IMR-90 (cell line): ENCODE results near the gene FUS. TPM values are rescaled to one million over a fixed set of nuclear protein-coding genes. Genes with fewer than 3 reads are reported as not detected.

Source experiments
- ATAC-seq: fragments of 200-7000 bp; cut with Tn5 transposase; 2 replicates; pipeline ENCODE4 v1.9.1; 2020; ENCODE audit warnings: low read depth, mild to moderate bottlenecking, moderate library complexity
- BruUV-seq: library from RNA; stranded (reverse); fragments of 400-500 nt; replicated peaks from 2 replicates; lab custom pipeline; 2021; lab: Mats Ljungman, UMichigan
- CTCF ChIA-PET: fragments of 300-600 bp; formaldehyde crosslinking; extraction: SDS; loops from one replicate; lab custom pipeline; 2021; ENCODE audit warnings: antibody characterized with exemption; lab: Yijun Ruan, JAX
- POLR2A ChIA-PET: fragments of 300-600 bp; sonication (Branson Sonifier 250); formaldehyde crosslinking; loops from one replicate; lab custom pipeline; 2022; ENCODE audit warnings: antibody characterized with exemption; ENCODE audit not compliant: unreplicated experiment; lab: Charles Lee
- DNase-seq: peaks from one replicate; pipeline ENCODE4 v3.0.0; 2013
- H2AFZ ChIP-seq: replicated peaks from 2 replicates; pipeline ENCODE3; 2013; ENCODE audit warnings: low read length, mild to moderate bottlenecking; ENCODE audit not compliant: poor library complexity
- H2AK5ac ChIP-seq: 2 replicates; pipeline ENCODE4 v1.6.1; 2013; ENCODE audit warnings: low read depth, low read length, inconsistent platforms
- H2AK9ac ChIP-seq: replicated peaks from 2 replicates; pipeline ENCODE3; 2013; ENCODE audit warnings: mild to moderate bottlenecking, low read depth, low read length, moderate library complexity; ENCODE audit not compliant: poor library complexity
- H2BK120ac ChIP-seq: 2 replicates; pipeline ENCODE4 v1.6.1; 2013; ENCODE audit warnings: low read depth, low read length, inconsistent platforms
- H2BK15ac ChIP-seq: 3 replicates; pipeline ENCODE4 v1.6.1; 2013; ENCODE audit warnings: low read depth, low read length, inconsistent platforms
- H2BK20ac ChIP-seq: 2 replicates; pipeline ENCODE4 v1.6.1; 2013; ENCODE audit warnings: low read depth, mild to moderate bottlenecking, inconsistent platforms, low read length, moderate library complexity
- H2BK5ac ChIP-seq: 2 replicates; pipeline ENCODE4 v1.6.1; 2013; ENCODE audit warnings: mild to moderate bottlenecking, low read depth, low read length, inconsistent platforms; ENCODE audit not compliant: poor library complexity, severe bottlenecking
- H3K14ac ChIP-seq: replicated peaks from 2 replicates; pipeline ENCODE4 v1.6.1; 2013; ENCODE audit warnings: low read depth, low read length, inconsistent platforms
- H3K18ac ChIP-seq: 2 replicates; pipeline ENCODE4 v1.6.1; 2013; ENCODE audit warnings: low read depth, low read length, control low read depth
- H3K23ac ChIP-seq: 2 replicates; pipeline ENCODE4 v1.6.1; 2013; ENCODE audit warnings: low read depth, low read length, inconsistent platforms
- H3K27ac ChIP-seq: 2 replicates; pipeline ENCODE4 v1.5.1; 2013; ENCODE audit warnings: mild to moderate bottlenecking, control low read depth, low read length; ENCODE audit not compliant: insufficient read depth
- H3K27me3 ChIP-seq: 2 replicates; pipeline ENCODE4 v1.6.1; 2013; ENCODE audit warnings: low read length; ENCODE audit not compliant: control insufficient read depth, insufficient read depth
- H3K36me3 ChIP-seq: 2 replicates; pipeline ENCODE4 v1.6.1; 2013; ENCODE audit warnings: low read length, mixed read lengths; ENCODE audit not compliant: control insufficient read depth, insufficient read depth
- H3K4ac ChIP-seq: 2 replicates; pipeline ENCODE4 v1.6.1; 2013; ENCODE audit warnings: low read depth, low read length, inconsistent platforms
- H3K4me1 ChIP-seq: 2 replicates; pipeline ENCODE4 v1.6.1; 2013; ENCODE audit warnings: low read length, mixed read lengths; ENCODE audit not compliant: control insufficient read depth, insufficient read depth
- H3K4me2 ChIP-seq: 2 replicates; pipeline ENCODE4 v1.6.1; 2013; ENCODE audit warnings: low read depth, mild to moderate bottlenecking, control low read depth, low read length, moderate library complexity
- H3K4me3 ChIP-seq: 2 replicates; pipeline ENCODE4 v1.5.1; 2013; ENCODE audit warnings: low read depth, mild to moderate bottlenecking, control low read depth, low read length, moderate library complexity; ENCODE audit not compliant: insufficient read depth
- H3K56ac ChIP-seq: 2 replicates; pipeline ENCODE4 v1.6.1; 2013; ENCODE audit warnings: low read length, inconsistent platforms; ENCODE audit not compliant: insufficient read depth; ENCODE audit errors: extremely low read depth
- H3K79me1 ChIP-seq, 2 experiments: 2 replicates each; pipeline ENCODE4 v1.6.1; 2013; ENCODE audit warnings: low read length in 2 of 2, inconsistent platforms in 1 of 2, low read depth in 1 of 2
- H3K9ac ChIP-seq: 2 replicates; pipeline ENCODE4 v1.6.1; 2013; ENCODE audit warnings: low read depth, low read length, control low read depth
- H3K9me1 ChIP-seq: 2 replicates; pipeline ENCODE4 v1.6.1; 2013; ENCODE audit warnings: low read length, inconsistent platforms; ENCODE audit not compliant: insufficient read depth
- H3K9me3 ChIP-seq: 2 replicates; pipeline ENCODE4 v1.6.1; 2013; ENCODE audit warnings: low read length; ENCODE audit not compliant: control insufficient read depth, insufficient read depth
- H4K20me1 ChIP-seq: 2 replicates; pipeline ENCODE4 v1.6.1; 2013; ENCODE audit warnings: low read length, inconsistent platforms; ENCODE audit not compliant: insufficient read depth
- H4K5ac ChIP-seq: 2 replicates; pipeline ENCODE4 v1.6.1; 2013; ENCODE audit warnings: mild to moderate bottlenecking, low read depth, low read length, control low read depth
- H4K8ac ChIP-seq, 2 experiments: 2 replicates each; pipeline ENCODE4 v1.6.1; 2013; ENCODE audit warnings: low read depth in 2 of 2, low read length in 2 of 2, control low read depth in 1 of 2, inconsistent platforms in 1 of 2
- H4K91ac ChIP-seq: 2 replicates; pipeline ENCODE4 v1.6.1; 2013; ENCODE audit warnings: low read depth, low read length, inconsistent platforms; ENCODE audit not compliant: insufficient read depth
- CEBPB ChIP-seq: IDR thresholded peaks from 2 replicates; pipeline ENCODE4 v1.6.1; 2012; ENCODE audit warnings: low read depth, low read length, improper control_type of control experiment
- CHD1 ChIP-seq: IDR thresholded peaks from 2 replicates; pipeline ENCODE4 v1.6.1; 2012; ENCODE audit warnings: low read depth, low read length, improper control_type of control experiment
- CTCF ChIP-seq: conservative IDR thresholded peaks from 2 replicates; pipeline ENCODE4 v1.5.1; 2012; ENCODE audit warnings: mild to moderate bottlenecking, low read depth, low read length, improper control_type of control experiment
- MAFK ChIP-seq: IDR thresholded peaks from 2 replicates; pipeline ENCODE4 v1.6.1; 2012; ENCODE audit warnings: low read depth, low read length, improper control_type of control experiment
- MAZ ChIP-seq: IDR thresholded peaks from 2 replicates; pipeline ENCODE4 v1.6.1; 2012; ENCODE audit warnings: low read depth, mild to moderate bottlenecking, low read length, improper control_type of control experiment, moderate library complexity, borderline replicate concordance
- MXI1 ChIP-seq: IDR thresholded peaks from 2 replicates; pipeline ENCODE4 v1.6.1; 2012; ENCODE audit warnings: low read depth, mild to moderate bottlenecking, low read length, moderate library complexity, borderline replicate concordance
- NFE2L2 ChIP-seq: fragments of 150-350 bp; IDR thresholded peaks from 2 replicates; pipeline ENCODE4 v1.6.1; 2016; ENCODE audit warnings: low read depth, mild to moderate bottlenecking, low read length
- POLR2A ChIP-seq: IDR thresholded peaks from 2 replicates; pipeline ENCODE4 v1.6.1; 2012; ENCODE audit warnings: mild to moderate bottlenecking, low read depth, low read length
- RAD21 ChIP-seq: IDR thresholded peaks from 2 replicates; pipeline ENCODE4 v1.6.1; 2012; ENCODE audit warnings: low read length, improper control_type of control experiment
- RCOR1 ChIP-seq: IDR thresholded peaks from 2 replicates; pipeline ENCODE4 v1.6.1; 2012; ENCODE audit warnings: mild to moderate bottlenecking, low read length, improper control_type of control experiment; ENCODE audit not compliant: insufficient replicate concordance
- RFX5 ChIP-seq: IDR thresholded peaks from 2 replicates; pipeline ENCODE4 v1.8.0; 2012; ENCODE audit warnings: low read depth, mild to moderate bottlenecking, low read length, moderate library complexity
- SMC3 ChIP-seq: fragments of 150-350 bp; IDR thresholded peaks from 2 replicates; pipeline ENCODE4 v1.6.1; 2016; ENCODE audit warnings: low read depth, mild to moderate bottlenecking, antibody characterized with exemption, low read length, moderate library complexity
- USF2 ChIP-seq: fragments of 150-350 bp; IDR thresholded peaks from 2 replicates; pipeline ENCODE4 v1.6.1; 2017; ENCODE audit warnings: mild to moderate bottlenecking, antibody characterized with exemption, low read length, low read depth
- WGBS, 2 experiments: methylation state at CpG; one replicate each; pipeline versions ENCODE4 v1.1.5 to v1.1.7; 2013; ENCODE audit warnings: missing lambda C conversion rate in 2 of 2; ENCODE audit not compliant: insufficient read length in 1 of 2; ENCODE audit errors: extremely low coverage in 2 of 2; 5-methylcytosine and 5-hydroxymethylcytosine counted together
- dilution Hi-C: fragments of 300-500 bp; cut with HindIII; formaldehyde crosslinking; loops from one replicate; pipeline ENCODE4 v1.14.3; 2018; ENCODE audit warnings: low sequenced_read_pairs; ENCODE audit not compliant: unreplicated experiment
- in situ Hi-C: fragments of 300-500 bp; cut with MboI; formaldehyde crosslinking; loops from 3 replicates; pipeline ENCODE4 v1.14.3; 2019; ENCODE audit warnings: low sequenced_read_pairs, inconsistent platforms, mixed read lengths
- intact Hi-C: fragments of 100-400 bp; cut with micrococcal nuclease; formaldehyde crosslinking; loops from 2 replicates; pipeline ENCODE4 v1.10.0; 2022
- polyA plus RNA-seq, 3 experiments: library from polyadenylated mRNA; depleted of rRNA; stranded (reverse); fragments of >200 nt; gene quantifications; 2 replicates each; pipeline ENCODE4 v1.2.3, GENCODE V29; 2012; ENCODE audit warnings: low replicate concordance in 1 of 3
- total RNA-seq: library from RNA; depleted of rRNA; stranded (reverse); fragments of >200 nt; gene quantifications from 2 replicates; pipeline ENCODE4 v1.2.3, GENCODE V29; 2012
- TF ChIP-seq, protein P1 (sequence below): fragments of 150-350 bp; IDR thresholded peaks from 2 replicates; pipeline ENCODE4 v1.6.1; 2016; ENCODE audit warnings: low read depth, mild to moderate bottlenecking, low read length, moderate library complexity, borderline replicate concordance

Gene FUS
- total and polyA plus RNA-seq, 2 of the 4 experiments (the other 2 are of a cell fraction) = 42.8 to 340 TPM

GRCh38 chr16:31199430-31200041, 19.6 kb downstream of the FUS start:
- Histone ChIP-seq H3K9me1 (peaks cover 8% of the 10 kb centered on the region; the same call in 1 of the 2 replicates), H3K4me3 (no peak overlapping the region), H3K79me1 (peaks cover 12 to 22% of the 10 kb centered on the region in 2 experiments; a peak in 3 of 4 replicates), H3K18ac (no peak overlapping the region), H3K4me1 (peaks cover 4% of the 10 kb centered on the region; the same call in 1 of the 2 replicates), H2BK120ac (no peak overlapping the region), H4K20me1 (peaks cover 60% of the 10 kb centered on the region), H2AFZ (no peak overlapping the region), H2AK9ac (no peak overlapping the region), H2BK20ac (no peak overlapping the region), H3K4me2 (no peak overlapping the region), H4K5ac (no peak overlapping the region), H2AK5ac (no peak overlapping the region), H4K91ac (no peak overlapping the region), H4K8ac (no peak overlapping the region), H3K14ac (no peak overlapping the region), H2BK5ac (no peak overlapping the region), H3K36me3 (peaks cover 37% of the 10 kb centered on the region), H2BK15ac (no peak overlapping the region), H3K27me3 (no peaks in the 10 kb centered on the region; the same call in 1 of the 2 replicates), H3K9ac (no peak overlapping the region), H3K56ac (no peak overlapping the region), H3K27ac (no peak overlapping the region), H3K4ac (no peak overlapping the region), H3K9me3 (no peaks in the 10 kb centered on the region), H3K23ac (no peak overlapping the region)
- in situ Hi-C loops = loop anchor here (5.0 to 10.0 kb wide), 2 partner anchors 243 to 675 kb away; partner anchors contain the start of genes ZNF267 and ZNF843
- no peak for TF ChIP-seq NFE2L2
- TF ChIP-seq POLR2A = no peak
- TF ChIP-seq RFX5 = no peak
- TF ChIP-seq MAFK = no peak
- no peak for TF ChIP-seq SMC3
- no peak for TF ChIP-seq MXI1
- no peak for TF ChIP-seq MAZ
- TF ChIP-seq RCOR1 = no peak
- TF ChIP-seq CEBPB = no peak
- TF ChIP-seq RAD21 = no peak
- no peak for TF ChIP-seq CHD1
- no peak for TF ChIP-seq USF2
- TF ChIP-seq, protein P1, sequence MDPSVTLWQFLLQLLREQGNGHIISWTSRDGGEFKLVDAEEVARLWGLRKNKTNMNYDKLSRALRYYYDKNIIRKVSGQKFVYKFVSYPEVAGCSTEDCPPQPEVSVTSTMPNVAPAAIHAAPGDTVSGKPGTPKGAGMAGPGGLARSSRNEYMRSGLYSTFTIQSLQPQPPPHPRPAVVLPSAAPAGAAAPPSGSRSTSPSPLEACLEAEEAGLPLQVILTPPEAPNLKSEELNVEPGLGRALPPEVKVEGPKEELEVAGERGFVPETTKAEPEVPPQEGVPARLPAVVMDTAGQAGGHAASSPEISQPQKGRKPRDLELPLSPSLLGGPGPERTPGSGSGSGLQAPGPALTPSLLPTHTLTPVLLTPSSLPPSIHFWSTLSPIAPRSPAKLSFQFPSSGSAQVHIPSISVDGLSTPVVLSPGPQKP = no peak
- TF ChIP-seq CTCF = no peak
- intact Hi-C loops = loop anchor here (2.0 kb wide), 2 partner anchors 183 to 243 kb away; partner anchors contain the start of gene ZNF843
- WGBS, 2 experiments = 100% methylated on average over 4 of the region's 5 CpGs; no CpG with 5 or more reads in 1 of the 2 experiments
- no peak for DNase-seq
- CTCF ChIA-PET = no interaction called here
- POLR2A ChIA-PET = no interaction called here
- dilution Hi-C loops = no loop called here
- ATAC-seq = no peak
- BruUV-seq = no TSS peak
